ENCODE measurements around the gene FREM1. TPM values are rescaled to one million over a fixed set of nuclear protein-coding genes. Genes with fewer than 3 reads are reported as not detected.
A peak's percentile ranks its signal among the peaks of the same experiment; 100 is the strongest.

The FREM1 gene
- total RNA-seq, 1 experiment from 2014 or later: 0.43 TPM

DNA sequence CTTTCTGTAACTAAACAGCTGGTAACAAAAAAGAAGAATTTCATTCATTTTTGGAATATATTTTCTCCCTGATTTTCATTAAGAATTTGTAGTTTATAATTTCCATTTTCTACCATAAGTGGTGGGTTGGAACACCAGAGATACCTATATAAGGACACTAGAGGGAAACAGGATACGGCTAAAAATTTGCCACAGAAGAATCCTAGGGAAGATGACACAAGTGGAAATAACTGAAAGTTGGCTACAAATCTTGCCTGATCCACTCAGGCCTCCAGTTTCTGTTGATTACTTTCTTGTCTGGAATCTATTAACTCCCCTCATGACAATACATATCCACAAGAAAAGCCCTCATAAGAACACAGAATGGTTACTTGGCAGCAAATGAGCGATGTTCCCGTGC is 46.8 kb downstream of the FREM1 start:
- DNase-seq: no peak

DNA sequence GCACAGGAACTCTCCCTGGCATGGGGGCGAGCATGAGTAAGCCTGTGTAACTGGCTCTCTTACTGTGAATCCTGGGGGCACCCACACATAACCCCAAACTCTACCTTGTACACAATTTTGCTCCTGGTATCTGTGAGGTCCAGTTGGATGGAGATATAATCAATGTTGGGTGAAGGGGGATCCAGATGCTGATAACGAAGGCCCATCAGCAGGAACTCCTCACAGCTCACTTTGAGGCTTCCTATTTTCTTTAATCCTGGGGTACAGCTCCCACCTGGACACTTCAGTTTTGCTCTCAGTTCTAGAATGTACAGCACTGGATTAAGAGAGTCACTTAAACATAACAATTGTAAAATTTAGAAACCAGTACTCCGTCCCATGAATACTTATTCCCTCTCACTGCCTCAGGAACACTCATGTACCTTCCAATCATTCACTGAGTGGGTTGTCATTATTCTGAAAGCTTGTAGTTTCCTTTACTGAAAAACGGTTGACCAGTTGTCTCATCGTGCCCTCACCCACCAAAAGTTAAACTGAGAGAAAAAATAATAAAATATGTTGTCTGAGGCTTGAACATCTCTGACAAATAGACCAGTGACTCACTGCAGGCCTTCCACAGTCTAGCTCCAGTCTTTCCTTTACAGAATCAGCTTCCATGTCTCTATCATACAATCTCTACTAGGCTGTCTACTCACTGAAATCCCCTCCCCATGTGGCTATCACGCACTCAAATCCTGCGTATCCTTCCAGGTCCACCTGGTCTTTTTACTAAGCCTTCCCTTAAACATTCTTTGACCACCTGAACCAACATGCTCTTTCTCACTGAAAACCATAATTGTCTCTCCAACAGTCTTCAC is 52.6 kb downstream of the FREM1 start:
- no peak for DNase-seq
- Histone ChIP-seq H3K36me3 (no peaks in the 10 kb centered on the region), H3K4me3 (no peak overlapping the region), H3K27me3 (peaks cover 24% of the 10 kb centered on the region), H3K9me3 (no peaks in the 10 kb centered on the region)

More for the DNA sequence above, 46.8 kb downstream of the FREM1 start:
- no peaks in the 10 kb centered on the region for H3K9me3 ChIP-seq
- H3K4me3 ChIP-seq: no peak overlapping the region
- no peaks in the 10 kb centered on the region for H3K36me3 ChIP-seq
- peaks cover 28% of the 10 kb centered on the region for H3K27me3 ChIP-seq

DNA sequence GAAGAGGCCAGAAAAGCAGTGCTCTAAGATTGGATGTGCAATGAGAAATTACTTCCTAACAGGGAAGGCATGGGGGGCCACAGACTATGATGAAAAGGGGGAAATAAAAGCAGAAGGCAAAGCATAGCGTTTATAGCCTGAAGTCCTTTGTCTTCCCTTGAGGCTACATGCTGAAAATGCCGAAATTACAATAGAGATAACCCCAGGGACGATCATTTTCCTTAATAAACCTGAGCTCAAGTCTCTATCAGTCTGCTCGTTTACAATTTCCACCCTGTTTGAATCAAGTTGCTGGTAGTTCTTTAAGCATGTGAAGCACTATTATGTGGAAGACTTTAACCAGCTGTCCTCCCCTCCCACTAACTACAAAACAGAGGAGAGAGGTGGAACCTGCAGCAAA is 60.4 kb downstream of the FREM1 start:
- no peak overlapping the region for H3K4me3 ChIP-seq

DNA sequence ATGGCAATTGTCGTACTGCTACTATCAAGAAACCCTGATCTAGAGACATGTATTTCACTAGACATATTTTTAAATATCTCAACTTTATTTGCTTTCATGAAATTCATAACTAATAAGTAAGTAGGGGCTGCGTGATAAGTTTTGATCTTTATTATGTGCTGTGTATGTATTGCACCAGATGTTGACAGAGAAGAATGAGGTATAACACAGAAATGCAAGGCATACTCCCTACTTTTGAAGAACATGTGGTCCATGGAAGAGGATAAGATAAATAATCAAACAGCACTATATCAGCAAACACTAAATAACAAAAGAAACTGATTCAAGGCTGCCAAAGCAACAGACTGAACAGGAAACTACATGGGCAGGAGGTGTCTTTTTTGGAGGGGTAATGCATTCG is 60.9 kb downstream of the FREM1 start:
- H3K4me3 ChIP-seq: no peak overlapping the region
- no peaks in the 10 kb centered on the region for H3K36me3 ChIP-seq
- H3K9me3 ChIP-seq: 0 out of 2 replicates have a peak, but pooled peaks cover 3% of the 10 kb centered on the region
- peaks cover 61% of the 10 kb centered on the region for H3K27me3 ChIP-seq
- no peak for DNase-seq

More for the DNA sequence above, 60.4 kb downstream of the FREM1 start:
- peaks cover 64% of the 10 kb centered on the region for H3K27me3 ChIP-seq
- 0 out of 2 replicates have a peak, but pooled peaks cover 3% of the 10 kb centered on the region for H3K9me3 ChIP-seq
- no peak for DNase-seq
- H3K36me3 ChIP-seq: no peaks in the 10 kb centered on the region

DNA sequence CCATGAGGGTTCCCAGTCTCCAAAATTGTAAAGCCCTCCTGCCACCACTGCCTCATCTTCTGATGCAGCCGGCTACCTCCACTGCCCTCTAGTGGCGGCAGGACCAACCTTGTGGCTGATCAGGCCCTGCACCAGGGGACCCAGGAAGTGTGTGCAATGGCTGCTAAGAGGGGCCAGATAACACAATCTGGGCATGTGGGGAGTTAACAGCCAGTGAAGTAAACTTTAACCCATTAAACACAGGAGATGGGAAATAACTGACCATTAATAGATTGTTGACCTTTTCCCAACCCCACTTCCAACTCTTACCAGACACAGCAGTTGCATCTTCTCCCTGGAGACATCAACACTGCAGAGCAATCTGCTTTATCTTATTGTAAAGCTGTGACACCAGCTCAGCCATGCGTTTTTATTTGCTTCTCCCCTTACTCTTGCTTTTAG is 63.3 kb downstream of the FREM1 start:
- peak; percentile 98 for DNase-seq
- Histone ChIP-seq H3K36me3 (no peaks in the 10 kb centered on the region), H3K4me3 (no peak overlapping the region), H3K9me3 (0 out of 2 replicates have a peak, but pooled peaks cover 3% of the 10 kb centered on the region), H3K27me3 (peaks cover 44% of the 10 kb centered on the region)

DNA sequence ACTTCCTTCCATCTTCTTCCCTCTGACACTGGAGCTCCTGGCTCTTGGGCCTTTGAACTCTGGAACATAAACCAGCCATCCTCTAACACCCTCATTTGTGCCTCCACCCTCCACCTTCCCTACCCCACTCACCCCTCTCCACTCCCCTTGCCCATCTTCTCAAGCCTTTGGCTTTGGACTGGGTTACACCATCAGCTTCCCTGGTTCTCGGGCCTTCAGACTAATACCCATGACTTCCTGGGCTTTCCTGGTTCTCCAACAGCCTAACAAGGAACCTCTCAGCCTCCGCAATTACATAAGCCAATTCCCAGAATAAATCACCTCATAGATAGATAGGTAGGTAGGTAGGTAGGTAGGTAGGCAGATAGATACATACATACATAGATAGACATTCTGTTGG is 67.1 kb downstream of the FREM1 start:
- Histone ChIP-seq H3K36me3 (no peaks in the 10 kb centered on the region), H3K27me3 (peaks cover 48% of the 10 kb centered on the region), H3K9me3 (0 out of 2 replicates have a peak, but pooled peaks cover 3% of the 10 kb centered on the region), H3K4me3 (no peak overlapping the region)
- no peak for DNase-seq

DNA sequence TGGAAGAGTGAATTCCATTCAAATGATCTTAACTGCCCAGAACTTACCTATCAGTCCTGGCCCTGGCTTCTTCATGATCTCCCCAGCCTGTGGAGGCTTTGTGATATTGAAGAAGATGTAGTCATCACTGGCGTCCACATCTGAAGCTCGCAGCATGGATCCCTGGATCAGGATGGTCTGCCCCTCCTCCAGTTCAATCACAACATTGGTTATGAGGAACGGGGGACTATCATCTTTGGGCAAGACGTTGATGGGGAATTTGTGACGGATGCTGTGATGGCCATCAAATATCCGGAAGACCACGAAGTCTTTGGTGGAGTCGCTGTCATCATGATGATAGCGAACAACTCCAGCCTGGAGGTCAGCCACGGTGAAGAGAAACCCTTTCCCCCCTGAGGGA is 68.0 kb downstream of the FREM1 start:
- H3K4me3 ChIP-seq: no peak overlapping the region

DNA sequence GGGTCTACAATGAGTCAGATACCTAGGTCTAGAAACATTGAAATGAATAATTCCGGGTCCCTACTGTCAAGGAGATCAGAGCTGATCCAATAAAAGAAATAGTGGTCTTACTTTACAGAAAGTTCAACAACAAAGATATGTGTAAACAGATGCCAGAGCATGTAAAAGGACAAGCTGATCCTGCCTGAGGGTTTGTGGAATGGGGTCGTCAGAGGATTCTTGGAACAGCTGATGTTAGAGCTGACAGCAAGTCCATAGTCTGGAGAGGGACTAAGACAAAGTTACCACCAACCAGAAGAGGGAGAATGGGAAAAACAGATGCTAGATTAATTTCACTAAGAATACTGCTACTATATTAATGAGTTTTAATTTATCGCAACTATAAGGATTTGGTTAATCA is 71.5 kb downstream of the FREM1 start:
- H3K27me3 ChIP-seq: peaks cover 55% of the 10 kb centered on the region
- DNase-seq: no peak
- H3K9me3 ChIP-seq: no peaks in the 10 kb centered on the region
- no peaks in the 10 kb centered on the region for H3K36me3 ChIP-seq
- H3K4me3 ChIP-seq: no peak overlapping the region

More for the DNA sequence above, 68.0 kb downstream of the FREM1 start:
- Histone ChIP-seq H3K27me3 (peaks cover 49% of the 10 kb centered on the region), H3K36me3 (no peaks in the 10 kb centered on the region), H3K9me3 (0 out of 2 replicates have a peak, but pooled peaks cover 3% of the 10 kb centered on the region)
- DNase-seq: no peak

DNA sequence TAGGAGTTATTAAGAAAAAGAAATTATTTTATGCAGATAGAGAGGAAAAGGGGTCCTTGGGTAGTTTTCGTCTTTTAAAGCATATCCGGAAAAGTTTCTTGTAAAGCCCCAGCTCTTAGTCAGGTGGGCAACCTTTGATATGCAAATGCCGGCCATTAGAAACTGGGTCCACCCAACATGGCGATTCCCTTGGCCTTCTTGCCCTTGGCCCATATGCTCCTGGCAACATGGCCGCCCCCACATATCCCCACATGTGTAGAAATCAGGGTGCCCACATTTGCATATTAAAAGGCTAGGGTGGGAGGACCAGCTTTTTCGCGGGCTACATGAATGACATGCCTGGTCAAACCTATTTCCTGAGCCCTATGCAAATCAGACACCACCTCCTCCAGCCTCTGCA is 73.3 kb downstream of the FREM1 start:
- Histone ChIP-seq H3K9me3 (no peaks in the 10 kb centered on the region), H3K27me3 (peaks cover 52% of the 10 kb centered on the region), H3K36me3 (no peaks in the 10 kb centered on the region), H3K4me3 (no peak overlapping the region)
- no peak for DNase-seq

DNA sequence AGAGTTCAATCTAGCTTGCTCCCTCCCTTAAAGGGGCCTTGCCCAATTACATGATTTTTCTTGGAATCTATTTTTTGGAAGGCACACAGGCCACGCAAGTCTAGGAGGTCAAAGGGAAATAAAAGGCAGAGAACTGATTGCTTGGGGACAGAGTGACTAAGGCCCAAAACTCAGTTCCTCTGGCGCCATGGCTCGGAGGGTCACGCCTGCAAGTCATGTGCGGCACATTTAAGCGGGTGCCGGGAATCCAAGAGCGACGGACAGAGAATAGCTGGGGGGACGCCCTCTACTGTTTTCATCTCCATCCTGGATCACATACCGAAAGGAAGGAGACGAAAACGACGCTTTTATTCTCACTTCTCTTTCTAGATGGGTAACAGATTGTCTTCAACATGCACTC is 78.6 kb downstream of the FREM1 start:
- no peak for DNase-seq
- H3K27me3 ChIP-seq: peaks cover 5% of the 10 kb centered on the region; the same call in 1 of the 2 replicates
- H3K36me3 ChIP-seq: no peaks in the 10 kb centered on the region
- H3K4me3 ChIP-seq: no peak overlapping the region
- no peaks in the 10 kb centered on the region for H3K9me3 ChIP-seq

DNA sequence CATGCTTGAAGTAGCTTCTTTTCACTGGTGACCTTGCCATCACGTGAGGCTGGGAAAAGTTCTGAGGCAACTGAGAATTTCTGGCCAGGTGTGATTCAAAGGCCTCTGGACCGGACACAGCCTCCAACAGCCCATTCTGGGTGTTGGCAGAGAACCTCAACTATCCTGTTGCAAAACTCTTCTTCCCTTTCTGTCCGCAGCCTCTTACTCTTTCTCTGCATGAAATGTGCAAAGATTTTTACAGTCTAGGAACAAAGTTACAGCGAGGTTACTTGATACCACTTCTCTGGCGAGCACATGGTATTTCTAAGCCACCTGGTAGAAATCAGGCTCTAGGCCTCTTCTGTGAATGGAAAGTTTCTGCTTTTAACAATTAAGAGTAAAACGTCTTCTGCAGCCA is 79.2 kb downstream of the FREM1 start:
- H3K36me3 ChIP-seq: no peaks in the 10 kb centered on the region
- H3K4me3 ChIP-seq: no peak overlapping the region
- DNase-seq: no peak
- H3K9me3 ChIP-seq: no peaks in the 10 kb centered on the region
- peaks cover 5% of the 10 kb centered on the region; the same call in 1 of the 2 replicates for H3K27me3 ChIP-seq

DNA sequence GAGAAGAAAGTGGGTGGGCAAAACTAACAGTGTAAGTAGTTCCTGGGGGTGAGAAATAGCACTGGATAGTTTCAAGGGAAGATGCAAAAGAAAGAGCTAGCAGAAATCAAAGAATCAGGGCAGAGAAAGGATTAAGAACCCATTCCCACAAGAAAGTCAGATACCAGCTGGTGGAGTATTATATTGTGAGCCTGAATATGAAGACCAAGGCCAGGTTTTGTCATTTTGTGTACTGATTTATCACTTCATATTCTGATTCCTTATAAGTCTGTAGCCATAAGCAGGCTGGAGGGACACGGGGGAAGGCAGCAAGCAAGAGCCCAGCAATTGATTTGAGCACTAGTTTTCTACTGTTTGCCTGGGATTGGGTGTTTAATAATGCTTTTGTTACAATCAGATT is 80.2 kb downstream of the FREM1 start:
- no peak overlapping the region for H3K4me3 ChIP-seq
- peaks cover 2% of the 10 kb centered on the region; the same call in 1 of the 2 replicates for H3K27me3 ChIP-seq
- H3K36me3 ChIP-seq: no peaks in the 10 kb centered on the region
- no peaks in the 10 kb centered on the region for H3K9me3 ChIP-seq
- no peak for DNase-seq

DNA sequence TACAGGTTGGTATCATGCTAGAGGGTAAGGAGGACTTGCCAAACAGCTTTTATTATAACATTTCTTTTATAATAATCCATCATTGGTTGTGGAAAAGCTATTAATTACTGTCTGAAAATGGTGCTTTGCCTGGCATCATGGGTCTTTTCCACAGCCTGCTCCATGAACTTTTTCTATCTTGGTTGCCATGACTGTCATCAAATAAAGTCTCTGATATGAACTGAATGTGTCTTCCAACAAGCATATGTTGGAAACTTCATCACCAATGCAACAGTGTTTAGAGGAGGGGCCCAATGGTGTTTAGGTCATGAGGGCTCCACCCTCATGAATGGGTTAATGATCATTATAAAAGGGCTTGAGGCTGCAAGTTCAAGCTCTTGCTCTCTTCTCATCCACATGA is 81.0 kb downstream of the FREM1 start:
- Histone ChIP-seq H3K27me3 (peaks cover 6% of the 10 kb centered on the region; the same call in 1 of the 2 replicates), H3K36me3 (no peaks in the 10 kb centered on the region), H3K4me3 (no peak overlapping the region), H3K9me3 (no peaks in the 10 kb centered on the region)
- DNase-seq: no peak

DNA sequence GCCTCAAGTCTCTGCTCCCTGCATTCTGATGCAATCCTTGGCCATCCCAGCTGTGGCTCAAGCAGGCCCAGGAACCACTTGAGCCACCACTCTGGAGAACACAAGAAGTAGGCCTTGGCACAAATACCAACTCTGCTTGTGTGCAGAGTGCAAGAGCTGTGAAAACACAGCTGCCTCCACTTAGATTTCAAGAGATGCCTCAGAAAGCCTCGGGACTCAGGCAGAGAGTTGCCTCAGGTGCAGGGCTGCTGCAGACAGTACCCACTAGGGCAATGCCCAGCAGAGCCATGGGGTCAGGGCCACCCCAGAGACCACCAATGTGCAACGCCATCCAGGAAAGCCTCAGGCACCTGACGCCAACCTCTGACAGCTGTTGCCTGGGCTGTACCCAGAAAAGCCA is 82.4 kb downstream of the FREM1 start:
- no peak overlapping the region for H3K4me3 ChIP-seq
- H3K9me3 ChIP-seq: no peaks in the 10 kb centered on the region
- H3K27me3 ChIP-seq: peaks cover 14% of the 10 kb centered on the region
- no peak for DNase-seq
- no peaks in the 10 kb centered on the region for H3K36me3 ChIP-seq

DNA sequence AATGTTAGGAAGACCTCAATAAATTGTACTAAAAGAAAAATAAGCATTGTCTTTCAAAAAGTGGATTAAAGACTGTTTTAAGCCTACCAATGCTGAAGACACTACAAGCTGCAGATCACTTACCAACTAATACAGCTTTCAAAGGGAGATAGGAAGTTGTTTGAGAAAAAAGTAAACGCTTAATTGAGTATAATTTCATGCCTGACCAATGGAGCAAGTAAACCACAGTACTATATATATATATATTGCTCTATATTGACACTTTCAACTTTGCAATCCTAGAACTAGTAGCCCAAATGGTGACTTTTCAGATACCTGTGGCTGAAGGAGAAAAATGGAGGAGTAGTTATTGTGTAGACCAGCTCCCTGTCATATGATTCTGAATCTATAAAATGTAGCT is 85.7 kb downstream of the FREM1 start:
- H3K4me3 ChIP-seq: no peak overlapping the region
- peaks cover 40% of the 10 kb centered on the region for H3K27me3 ChIP-seq
- DNase-seq: no peak
- no peaks in the 10 kb centered on the region for H3K9me3 ChIP-seq
- H3K36me3 ChIP-seq: no peaks in the 10 kb centered on the region

DNA sequence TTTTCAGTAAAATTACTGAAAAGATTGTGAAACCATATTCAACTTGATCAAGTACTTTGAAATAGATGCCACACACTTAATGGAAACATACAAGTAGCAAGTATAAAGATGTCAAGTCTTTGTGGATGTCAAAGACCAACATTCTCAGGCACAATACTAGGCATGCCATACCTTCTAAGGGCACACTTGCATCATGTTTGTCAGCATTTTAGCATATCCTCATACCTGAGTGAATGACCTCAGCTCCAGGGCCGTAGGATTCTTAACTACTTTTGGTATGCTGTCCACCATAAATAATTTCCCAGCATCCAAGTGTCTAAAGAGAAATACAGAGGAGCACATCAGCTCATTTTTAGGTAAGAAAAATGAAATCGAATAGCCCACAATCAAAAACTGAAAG is 86.4 kb downstream of the FREM1 start:
- Histone ChIP-seq H3K27me3 (peaks cover 45% of the 10 kb centered on the region), H3K4me3 (no peak overlapping the region), H3K9me3 (no peaks in the 10 kb centered on the region), H3K36me3 (no peaks in the 10 kb centered on the region)
- no peak for DNase-seq

DNA sequence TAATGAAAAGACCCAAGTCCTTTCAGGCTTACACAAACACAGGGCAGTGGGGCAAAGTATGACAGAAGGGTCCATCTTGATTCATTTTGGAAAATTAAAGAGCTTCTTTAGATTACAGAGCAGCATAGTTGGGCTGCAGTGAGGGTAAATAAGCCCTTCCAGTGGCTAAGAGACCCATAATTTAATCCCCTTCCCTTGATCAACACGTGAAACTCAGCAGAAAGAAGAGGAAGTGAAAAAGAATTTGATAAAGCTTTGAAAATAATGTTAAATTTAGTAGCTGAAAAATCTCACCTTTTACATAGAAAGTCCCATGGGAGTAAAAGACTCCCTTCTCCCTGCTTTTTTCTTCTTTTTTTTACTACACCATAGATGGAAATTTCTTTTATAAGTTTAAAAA is 87.6 kb downstream of the FREM1 start:
- no peak overlapping the region for H3K4me3 ChIP-seq
- no peaks in the 10 kb centered on the region for H3K36me3 ChIP-seq
- H3K27me3 ChIP-seq: peaks cover 56% of the 10 kb centered on the region
- no peaks in the 10 kb centered on the region for H3K9me3 ChIP-seq
- DNase-seq: no peak

DNA sequence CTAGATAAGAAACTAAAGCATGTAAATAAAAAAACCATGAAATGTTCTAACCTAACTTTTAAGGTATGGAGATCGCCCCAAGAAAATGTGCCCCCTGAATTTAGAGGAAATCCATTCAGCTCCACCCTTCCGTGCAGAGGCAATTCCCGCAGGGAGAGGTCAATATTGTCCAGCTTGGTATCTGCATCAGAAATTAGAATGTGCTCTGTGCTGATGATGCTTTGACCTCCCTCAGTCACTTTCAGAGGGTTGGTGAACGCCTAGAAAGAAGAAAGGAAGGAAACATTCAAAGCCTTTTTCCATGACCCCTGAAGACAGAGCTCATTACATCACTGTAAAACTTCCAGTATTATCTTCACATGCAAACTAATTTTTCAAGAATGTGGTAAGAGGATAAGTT is 91.0 kb downstream of the FREM1 start:
- H3K4me3 ChIP-seq: no peak overlapping the region
- H3K27me3 ChIP-seq: peaks cover 52% of the 10 kb centered on the region
- H3K9me3 ChIP-seq: no peaks in the 10 kb centered on the region
- H3K36me3 ChIP-seq: no peaks in the 10 kb centered on the region
- no peak for DNase-seq
